ENCODE results near the gene SINHCAF.

Gene SINHCAF

DNA sequence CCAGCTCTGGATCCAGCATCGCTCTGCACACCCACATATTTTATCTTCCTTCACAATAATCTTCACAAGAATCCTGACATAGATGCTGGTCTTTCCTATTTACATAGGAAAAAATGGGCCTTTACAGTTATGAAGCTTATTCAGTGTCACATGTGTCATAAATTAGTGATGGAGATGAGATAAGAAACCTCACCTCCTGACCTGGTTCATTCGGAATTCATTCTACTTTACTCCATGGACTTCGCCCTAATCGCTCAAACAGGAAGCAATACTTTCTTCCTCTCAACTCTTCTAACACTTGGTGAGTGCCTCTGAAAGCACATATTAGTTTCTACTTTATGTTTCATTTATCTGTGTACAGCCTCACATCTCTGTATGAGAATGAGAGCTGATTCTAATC, 12.0 kb upstream of the SINHCAF start:
- no peak for DNase-seq (ENCODE audit: low read depth in 2 of 2)

DNA sequence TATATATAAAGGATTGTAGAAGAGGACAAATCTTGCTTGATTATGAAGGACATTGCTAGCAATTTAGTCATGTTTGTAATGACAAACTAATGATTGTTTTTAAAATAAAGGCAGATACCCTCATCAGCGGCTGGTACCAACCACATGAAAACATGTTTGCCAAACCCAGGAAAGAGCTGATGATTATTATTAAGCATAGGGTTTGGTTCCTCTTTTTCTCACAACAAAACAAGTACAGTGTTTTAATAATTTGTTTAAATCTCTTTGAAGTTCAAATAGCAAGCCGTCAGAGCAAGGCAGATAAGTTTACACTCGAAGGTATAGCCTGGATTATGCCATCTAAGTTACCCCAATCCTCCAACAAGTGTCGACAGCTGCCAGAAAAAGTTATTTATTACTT, 5.3 kb upstream of the SINHCAF start:
- DNase-seq (ENCODE audit: low read depth in 2 of 2), result no peak

DNA sequence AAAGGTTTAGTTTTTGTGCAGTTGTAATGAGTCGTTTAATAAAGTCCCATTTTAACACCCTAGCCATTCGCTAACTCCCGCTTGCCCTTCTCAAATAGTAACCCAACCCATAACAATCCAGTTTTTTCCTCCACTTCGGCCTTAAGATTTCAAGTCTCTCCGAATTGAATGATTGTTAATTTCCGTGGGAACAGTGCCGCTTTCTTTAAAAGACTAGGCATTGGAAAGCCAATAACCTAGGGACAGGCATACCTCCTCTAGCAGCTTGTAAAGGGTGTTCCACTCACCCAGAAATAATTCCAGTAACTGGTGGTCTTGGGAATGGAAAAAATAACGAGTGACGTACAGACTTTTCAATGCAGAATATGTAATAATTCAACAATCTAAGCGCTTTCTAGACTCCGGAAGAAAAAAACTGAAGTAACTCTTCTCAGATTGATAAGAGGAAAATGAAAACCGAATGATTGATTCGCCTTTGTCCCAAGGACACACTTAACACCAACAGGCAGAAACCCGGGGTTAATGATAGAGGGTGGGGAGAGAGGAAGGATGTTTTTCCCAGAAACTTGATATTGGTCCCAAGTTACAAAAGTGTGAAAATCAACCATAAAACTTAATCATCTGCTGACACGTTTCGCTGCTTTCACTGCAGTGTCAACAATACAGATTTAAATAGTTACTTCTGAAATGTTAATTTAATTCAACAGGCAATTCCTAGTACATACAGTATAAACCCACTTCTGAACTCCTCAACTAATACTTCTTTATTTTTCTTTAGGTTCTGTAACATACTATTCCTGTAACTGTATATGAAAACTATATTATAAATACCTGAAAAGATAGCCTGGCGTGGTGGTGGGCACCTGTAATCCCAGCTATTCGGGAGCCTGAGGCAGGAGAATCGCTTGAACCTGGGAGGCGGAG, 1.0 kb upstream of the SINHCAF start:
- no peak for DNase-seq (ENCODE audit: low read depth in 2 of 2)

DNA sequence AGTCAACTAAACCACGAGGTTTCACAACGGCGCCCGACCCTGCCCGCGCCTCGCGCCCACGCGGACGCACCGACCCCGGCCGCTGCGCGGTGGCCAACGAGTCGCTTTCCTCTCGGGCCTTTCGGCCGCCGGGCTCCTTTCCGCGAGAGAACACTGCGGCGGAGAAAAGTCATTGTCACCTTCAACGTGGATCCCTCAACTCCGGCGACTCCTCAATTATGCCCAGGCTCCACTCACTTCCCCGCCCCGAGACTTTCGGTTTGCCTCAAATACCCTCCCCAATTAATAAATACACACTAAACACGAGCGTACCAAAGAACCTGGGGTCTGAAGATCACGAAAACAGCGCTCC, 450 bp downstream of the SINHCAF start:
- peak in 1 of 2 donors; percentile 42 for DNase-seq (ENCODE audit: low read depth in 2 of 2)

DNA sequence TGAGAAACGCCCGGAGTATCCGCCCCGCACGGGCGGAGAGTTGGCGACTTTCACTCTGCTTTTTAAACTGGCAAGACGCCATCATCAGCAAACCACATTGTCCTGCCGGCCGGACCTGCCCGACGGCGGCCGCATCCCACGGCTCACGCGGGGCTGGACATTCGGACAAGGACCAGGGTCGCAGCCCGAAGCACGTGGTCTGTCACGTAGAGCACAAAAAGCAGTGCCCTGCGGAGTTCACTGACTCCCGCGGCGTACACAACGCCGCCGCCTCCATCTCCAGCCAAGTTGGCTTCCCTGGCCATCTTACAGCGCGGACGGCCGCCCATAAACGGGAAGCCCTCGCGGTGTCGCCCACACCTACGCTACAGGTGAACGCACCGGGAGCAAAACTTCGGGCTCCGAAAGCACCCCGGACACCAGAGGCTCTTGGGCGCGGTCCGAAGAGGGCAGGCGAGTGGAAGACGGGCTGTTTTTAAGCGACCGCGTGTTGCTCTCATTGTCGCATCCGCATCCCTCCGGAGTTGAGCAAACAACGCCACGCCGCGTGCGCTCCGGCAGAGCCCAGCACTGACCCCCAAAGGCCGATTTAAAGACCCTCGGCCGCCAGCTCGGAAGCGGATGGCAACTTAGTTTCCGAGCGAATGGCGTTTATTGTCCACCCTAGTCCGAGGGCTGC, 966 bp downstream of the SINHCAF start:
- peak; percentile 28 to 42 for DNase-seq (ENCODE audit: low read depth in 2 of 2)

DNA sequence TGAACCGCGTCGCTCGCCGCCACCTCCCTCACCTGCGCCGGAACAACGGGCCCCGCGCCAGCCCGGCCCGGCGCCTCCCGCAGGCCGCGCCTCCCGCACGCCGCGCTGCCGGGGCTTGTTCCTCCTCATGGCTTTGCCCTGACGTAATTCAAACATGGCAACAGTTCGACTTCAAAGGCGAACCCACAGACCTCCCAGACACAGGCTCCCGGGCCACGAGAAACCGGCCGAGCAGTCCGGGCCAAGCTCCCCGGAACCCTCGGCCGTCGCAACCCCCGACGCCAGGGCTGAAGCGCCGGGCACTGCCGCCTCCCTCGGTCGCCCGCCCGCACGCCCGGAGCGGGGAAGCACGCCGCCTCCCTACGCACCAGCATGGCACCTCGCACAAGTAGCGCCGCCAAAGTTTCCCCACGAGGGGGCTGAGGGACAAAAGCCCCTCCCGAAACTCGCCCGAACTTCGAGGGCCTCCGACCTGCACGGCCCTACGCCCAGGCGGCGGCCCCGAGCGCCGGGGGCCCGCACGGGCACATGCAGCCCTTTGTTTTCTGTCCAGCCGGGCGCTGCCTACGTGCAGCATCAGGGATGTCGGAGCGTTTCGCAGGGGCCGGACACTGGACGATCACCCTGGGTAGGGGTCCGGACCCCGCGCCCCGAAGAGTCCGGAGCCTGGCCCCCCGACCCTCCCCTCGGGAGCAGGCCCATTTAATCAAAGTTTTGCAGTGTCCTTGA, 1.7 kb downstream of the SINHCAF start:
- peak; percentile 60 to 64 for DNase-seq (ENCODE audit: low read depth in 2 of 2)

DNA sequence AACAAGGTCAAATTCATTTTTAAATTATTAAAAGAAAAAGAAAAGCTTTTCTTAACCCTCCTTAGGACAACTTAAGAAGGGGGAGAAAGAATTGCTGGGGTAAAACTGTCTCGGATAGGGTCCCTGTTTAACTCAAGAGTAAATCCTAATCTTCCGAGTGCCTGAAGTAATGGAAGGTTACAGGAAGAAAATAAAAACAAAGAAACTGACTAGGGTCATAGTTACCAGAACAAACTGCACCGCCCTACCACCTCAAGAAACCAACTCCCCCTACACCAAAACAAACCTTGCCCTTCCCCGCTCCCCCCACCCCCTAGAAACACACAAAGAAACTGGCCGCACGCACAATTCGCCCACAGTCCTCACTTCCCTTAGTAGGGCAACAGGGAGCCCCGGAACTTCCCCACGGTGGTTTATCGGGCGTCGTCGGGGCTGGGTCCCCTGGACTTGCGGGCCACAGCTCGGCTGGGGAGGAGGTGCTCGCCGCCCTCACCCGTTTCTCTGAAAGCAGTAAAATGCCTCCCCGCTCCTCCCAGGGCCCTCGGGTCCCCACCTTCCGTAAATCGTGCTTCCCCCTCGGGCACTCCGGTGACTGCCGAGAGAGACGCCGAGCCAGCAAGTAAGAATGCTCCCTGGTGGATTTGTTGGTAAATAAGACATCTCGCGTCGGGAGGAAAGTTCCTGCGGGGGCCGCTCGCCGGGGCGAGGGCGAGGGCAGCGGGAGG, 2.4 kb downstream of the SINHCAF start:
- DNase-seq (ENCODE audit: low read depth in 2 of 2), result peak in 1 of 2 donors; percentile 20

DNA sequence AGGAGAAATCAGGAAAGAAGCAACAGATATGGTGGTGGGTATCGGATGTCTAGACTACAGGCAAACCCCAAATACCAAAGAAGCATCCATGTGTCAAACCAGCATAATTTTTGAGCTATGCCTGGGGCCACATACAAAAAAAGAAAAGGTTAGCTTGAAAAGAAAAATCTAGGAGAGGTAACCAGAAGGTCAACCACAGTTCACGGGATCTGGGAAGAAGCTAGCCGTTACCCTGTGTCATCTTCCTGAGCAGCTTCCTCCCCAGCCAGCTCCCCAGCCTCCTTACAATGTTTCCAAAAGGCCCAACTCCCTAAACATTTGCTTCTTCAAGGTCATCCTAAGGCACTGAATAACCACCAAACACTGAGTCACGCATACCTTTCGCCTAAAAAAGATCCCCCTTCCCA, 3.1 kb downstream of the SINHCAF start:
- no peak for DNase-seq (ENCODE audit: low read depth in 2 of 2)

DNA sequence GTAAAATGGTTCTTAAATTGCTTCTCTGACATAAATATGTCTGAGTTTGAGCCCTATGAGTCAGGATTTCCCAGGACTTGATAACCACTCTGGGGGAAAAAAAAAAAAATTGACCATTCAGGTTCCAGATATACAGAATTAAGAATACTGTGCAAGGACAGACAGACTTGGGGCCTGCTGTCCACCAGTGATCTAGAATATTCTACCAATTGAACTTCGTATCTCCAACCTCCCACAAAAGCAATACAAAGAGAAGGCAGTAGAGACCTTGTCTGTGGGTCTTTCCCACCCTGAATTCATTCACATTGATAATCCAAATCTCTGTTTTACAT, 4.1 kb downstream of the SINHCAF start:
- no peak for DNase-seq (ENCODE audit: low read depth in 2 of 2)

DNA sequence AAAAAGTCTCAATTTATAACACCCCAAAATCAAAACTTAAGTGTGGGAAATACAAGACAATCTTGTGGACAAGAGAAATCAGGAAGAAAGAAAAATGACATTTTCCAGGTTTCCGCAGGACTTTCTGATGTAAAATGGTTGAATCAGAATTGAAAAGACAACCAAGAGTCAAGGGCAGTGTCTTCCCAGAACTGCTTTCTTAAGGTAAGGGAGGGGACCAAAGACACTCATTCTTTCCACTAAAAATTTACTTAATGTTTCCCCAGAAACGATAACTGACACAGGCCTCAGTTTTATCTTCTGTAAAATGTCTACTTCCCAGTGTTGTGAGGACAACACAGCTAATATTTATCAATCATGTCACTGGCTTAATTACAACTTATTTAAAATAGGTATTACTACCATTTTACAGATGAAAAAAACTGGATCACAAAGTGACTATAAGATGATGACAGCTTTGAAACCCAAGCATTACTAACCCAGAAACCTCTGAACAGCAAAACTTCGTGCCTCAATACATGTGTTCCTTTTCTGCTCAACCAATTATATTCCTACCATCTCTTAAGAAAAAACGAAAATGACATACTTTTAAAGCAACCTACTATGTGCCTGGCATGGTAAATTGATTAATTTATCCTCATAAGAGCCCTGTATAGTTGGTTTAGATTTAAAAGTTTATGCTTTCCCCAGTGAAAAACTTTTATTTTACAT, 4.6 kb downstream of the SINHCAF start:
- DNase-seq (ENCODE audit: low read depth in 2 of 2), result no peak

DNA sequence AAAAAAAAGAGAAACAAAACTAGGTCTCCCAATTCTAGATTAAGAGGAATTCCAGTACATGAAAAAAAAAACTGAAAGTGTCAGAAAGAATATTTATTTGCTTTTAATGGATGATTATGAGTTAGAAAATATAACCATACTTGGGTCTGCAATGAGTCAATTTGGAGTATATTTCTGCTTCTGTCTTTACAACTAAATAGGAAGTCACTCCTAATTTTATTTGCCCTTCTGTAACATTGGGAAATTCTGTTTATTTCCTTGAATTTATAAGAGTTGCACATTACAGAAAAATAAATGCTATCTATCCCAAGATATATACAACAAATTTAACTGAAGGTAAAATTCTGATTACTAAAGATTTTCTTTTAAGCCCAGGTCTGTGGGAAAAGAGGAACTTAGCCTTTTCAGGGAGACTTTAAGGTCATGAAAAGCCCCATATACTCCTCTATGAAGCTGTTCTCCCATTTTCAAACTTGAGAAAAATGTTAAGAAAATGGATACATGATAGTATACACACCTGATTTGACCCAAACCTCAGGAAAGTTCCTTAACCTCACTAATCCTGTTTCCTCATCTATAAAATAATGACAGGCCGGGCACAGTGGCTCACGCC, 7.2 kb downstream of the SINHCAF start:
- DNase-seq (ENCODE audit: low read depth in 2 of 2), result no peak

DNA sequence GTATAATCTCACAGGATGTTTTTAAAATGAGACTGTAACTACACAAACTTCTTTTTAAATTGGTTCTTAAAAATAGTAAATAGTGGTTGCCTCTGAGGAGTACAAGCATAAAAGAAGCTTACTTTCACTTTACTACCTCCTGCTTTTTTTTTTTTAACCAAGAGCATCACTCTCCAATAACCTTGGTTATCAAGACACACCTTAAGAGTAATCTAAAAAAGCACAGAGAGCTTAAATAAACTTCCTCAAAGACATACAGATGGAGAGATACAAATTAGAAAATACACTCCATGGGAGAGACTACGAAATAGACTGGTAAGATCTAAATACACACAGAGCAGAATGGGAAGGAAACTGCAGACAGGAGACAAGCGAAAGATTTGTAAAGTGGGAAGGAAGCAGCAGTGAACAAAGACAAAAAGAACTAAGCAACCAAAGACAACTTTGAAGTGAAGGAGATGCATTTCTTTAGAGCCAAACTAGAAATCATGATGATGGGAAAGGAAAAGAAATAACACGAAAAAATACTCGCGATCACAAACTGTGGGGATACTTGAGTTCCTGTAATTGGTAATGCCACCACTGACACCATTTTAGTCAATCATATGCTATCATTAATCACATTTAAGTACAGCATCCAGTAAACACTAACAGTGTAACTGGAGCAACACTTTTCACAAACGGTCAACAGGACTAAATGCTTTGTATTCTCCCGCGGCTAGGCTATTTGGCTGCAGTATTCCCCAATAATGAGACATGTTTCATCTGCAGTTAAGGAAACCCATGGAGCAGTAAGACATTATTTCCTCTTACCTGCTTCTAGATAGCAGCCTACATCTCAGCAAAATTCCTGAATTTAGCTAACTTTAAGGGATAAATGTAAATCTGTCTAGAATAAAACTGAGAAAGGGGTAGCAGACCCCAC, 8.2 kb downstream of the SINHCAF start:
- DNase-seq (ENCODE audit: low read depth in 2 of 2), result no peak

DNA sequence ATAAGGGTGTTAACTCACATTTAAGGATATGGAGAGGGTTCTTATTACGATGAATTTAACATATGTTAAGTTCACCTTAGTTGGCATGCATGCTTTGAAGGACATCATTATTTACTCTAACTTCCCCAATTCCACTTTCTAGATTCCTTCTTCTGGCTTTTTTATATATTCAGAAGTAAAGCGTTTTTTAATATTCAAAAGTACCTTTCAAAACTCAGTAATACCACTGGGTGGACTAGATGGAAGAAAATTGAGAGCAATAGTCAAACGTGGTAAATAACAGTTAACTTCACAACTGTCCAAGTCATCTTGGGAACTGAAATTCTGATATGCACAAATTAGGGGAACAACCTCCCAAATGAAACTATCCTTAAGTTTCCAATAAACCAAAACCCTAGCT, 9.1 kb downstream of the SINHCAF start:
- no peak for DNase-seq (ENCODE audit: low read depth in 2 of 2)

DNA sequence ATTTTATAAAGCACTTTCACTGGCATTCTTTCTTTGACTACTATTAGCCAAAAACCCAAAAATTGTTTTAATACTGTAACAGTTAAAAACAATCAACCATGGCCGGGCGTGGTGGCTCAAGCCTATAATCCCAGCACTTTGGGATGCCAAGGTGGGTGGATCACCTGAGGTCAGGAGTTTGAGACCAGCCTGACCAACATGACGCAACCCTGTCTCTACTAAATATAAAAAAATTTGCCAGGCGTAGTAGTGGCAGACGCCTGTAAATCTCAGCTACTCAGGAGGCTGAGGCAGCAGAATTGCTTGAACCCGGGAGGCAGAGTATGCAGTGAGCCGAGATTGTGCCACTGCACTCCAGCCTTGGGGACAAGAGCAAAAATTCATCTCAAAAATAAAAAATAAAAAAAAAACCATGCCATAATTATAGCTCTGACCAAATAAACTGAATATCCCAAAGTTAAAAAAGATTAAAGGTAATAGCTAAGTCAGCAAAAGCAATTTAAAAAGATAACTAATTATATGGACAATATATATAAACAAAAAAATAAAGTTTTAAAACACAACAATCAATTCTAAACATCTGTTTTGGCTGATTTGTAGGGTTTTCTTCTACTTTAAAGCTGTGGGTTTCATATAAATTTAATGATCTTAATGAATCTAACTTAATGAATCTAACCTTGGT, 10.0 kb downstream of the SINHCAF start:
- DNase-seq (ENCODE audit: low read depth in 2 of 2), result no peak

DNA sequence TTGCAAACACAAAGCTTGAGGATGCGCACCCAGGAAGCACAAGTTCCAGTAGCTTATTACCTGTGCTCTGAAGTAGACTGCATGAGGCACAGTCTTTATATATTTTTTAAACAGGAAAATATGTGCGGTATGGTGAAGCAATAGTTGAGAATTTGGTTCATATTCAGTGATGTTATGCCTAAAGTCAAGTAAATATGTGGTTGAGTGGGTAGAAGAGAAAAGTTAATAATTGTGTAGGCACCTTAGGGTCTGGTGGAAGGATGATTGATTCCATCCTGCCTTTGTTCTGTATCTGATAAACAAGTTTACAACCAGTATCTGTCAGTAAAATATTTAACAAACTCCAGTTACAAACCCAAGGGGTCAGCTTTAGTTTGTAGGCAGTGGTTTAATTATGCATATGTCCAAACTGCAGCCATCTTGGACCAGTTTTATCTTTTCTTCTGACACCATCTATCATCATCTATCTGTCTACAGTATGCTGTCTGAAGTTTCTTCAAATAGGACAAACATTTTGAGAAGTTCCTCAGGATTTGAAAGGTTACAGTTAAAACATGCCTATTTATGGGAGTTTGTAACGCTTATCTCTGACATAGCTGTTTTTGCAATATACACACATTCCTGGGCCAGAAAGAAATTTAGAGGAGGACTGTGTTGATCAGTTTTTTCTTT, 10.8 kb downstream of the SINHCAF start:
- DNase-seq (ENCODE audit: low read depth in 2 of 2), result no peak

DNA sequence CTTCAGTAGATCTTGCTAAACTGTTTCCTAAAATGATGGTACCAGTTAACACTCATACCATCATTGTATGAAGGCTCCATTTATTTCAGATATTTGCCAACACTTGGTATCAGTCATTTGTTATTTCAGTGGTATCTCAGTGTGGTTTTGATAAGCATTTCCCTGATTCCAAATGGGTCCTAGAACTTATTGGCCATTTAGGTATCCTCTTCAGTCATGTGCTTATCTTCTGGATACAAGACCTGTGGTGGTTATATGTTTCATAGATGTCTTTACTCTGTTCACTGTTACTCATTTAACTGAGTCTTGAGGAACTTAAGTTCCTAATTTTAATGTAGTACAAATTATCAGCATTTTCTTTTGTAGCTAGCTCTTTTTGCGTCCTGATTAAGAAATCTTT, 13.5 kb downstream of the SINHCAF start:
- no peak for DNase-seq (ENCODE audit: low read depth in 2 of 2)

DNA sequence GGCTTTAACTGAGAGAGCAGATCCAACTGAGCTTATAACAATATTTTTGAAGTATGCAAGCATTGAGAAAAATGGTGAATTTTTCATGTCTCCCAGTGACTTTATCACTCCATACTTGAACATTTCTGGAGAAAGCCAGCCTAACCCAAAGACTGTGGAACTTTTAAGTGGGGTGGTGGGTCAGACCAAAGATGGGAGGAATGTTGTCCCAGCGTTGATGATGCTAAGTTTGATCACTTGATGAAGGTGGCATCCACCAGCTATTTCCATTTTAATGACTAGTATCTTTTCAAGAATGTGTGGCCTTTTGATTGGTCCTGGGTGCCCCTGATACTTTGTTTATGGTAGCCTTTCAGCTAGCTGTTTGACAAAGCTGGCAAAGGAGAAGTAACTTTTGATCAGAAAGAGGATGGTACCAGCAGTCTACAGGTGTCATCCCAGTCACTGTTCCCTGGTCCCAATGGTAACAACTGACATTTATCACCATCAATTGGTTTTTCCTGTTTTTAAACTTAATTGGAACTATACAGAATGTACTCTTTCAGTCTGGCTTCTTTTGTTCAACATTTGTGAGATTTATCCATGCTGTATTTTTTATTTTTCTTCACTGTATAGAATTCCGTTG, 14.2 kb downstream of the SINHCAF start:
- DNase-seq (ENCODE audit: low read depth in 2 of 2), result no peak

DNA sequence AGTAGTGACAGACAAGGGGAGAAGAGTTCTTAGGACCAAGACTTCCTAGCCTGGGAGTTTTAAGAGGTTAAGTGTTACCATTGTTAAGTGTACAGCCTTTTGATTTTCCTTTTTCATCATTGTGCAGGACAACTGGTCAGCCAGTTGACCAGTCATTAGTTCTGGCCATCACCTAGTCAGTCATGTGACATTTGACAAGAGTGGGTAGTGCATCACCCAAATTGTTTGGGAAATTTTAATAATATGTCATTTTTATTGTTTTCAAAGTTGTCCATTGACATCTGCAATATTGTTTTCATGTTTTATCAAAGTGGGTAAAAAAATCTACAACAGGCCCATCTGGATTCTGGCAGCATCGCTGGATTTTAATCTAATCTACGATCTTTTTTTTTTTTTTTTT, 15.5 kb downstream of the SINHCAF start:
- no peak for DNase-seq (ENCODE audit: low read depth in 2 of 2)

Data from stimulated activated CD4-positive, alpha-beta T cell treated with anti-CD3 and anti-CD28 coated beads, Interleukin-1b, Interleukin-23, amount 100 ng/mL, for 4 hours (primary cell).